Measurements from ENCODE around the gene RPL31.

DNA sequence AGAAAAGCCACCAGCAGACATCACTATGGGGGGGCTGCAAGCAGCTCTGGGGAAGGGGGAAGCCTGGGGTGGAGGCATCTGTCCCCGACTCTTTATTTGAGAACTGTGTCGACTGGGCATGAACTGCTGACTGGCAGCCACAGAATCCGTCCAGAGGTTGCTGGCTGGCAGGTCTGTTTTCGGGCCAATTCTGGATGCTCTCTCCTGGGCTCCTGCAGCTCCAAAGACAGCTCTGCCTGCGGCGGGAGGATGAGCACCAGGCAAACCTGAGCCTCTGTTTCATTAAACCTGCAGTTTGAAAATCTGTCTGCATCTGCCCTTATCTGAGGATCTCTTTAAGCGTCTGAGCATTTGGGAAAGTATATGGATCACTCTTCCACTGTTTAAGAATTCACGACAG, 34.4 kb upstream of the RPL31 start:
- TF ChIP-seq, protein P1, sequence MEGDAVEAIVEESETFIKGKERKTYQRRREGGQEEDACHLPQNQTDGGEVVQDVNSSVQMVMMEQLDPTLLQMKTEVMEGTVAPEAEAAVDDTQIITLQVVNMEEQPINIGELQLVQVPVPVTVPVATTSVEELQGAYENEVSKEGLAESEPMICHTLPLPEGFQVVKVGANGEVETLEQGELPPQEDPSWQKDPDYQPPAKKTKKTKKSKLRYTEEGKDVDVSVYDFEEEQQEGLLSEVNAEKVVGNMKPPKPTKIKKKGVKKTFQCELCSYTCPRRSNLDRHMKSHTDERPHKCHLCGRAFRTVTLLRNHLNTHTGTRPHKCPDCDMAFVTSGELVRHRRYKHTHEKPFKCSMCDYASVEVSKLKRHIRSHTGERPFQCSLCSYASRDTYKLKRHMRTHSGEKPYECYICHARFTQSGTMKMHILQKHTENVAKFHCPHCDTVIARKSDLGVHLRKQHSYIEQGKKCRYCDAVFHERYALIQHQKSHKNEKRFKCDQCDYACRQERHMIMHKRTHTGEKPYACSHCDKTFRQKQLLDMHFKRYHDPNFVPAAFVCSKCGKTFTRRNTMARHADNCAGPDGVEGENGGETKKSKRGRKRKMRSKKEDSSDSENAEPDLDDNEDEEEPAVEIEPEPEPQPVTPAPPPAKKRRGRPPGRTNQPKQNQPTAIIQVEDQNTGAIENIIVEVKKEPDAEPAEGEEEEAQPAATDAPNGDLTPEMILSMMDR (IDR thresholded peaks at IDR 0.05; ENCODE audit: borderline replicate concordance, extremely low read depth, low read length, poor library complexity, severe bottlenecking) = no peak
- no peak for TF ChIP-seq EZH2 (IDR thresholded peaks at IDR 0.05; ENCODE audit: borderline replicate concordance, low read depth, low read length, severe bottlenecking)
